SK-N-SH treated with all-trans-retinoic acid at 6 μM for 48 hours (cell line): Measurements from ENCODE around the gene DCLK1.

ENCODE experiments used
- CREB5 ChIP-seq: fragments of 250-450 bp; sonication (Bioruptor Pico); IDR thresholded peaks from 2 replicates; pipeline ENCODE4 v1.5.1; 2020; ENCODE audit warnings: low read depth, mild to moderate bottlenecking, moderate library complexity
- CSRNP3 ChIP-seq: fragments of 250-450 bp; sonication (Bioruptor Pico); IDR thresholded peaks from 2 replicates; pipeline ENCODE4 v1.5.1; 2021; ENCODE audit warnings: mild to moderate bottlenecking, moderate library complexity
- ESRRG ChIP-seq: fragments of 250-450 bp; sonication (Bioruptor Pico); IDR thresholded peaks from 2 replicates; pipeline ENCODE4 v1.6.1; 2021; ENCODE audit warnings: mild to moderate bottlenecking
- PATZ1 ChIP-seq: fragments of 250-450 bp; sonication (Bioruptor Pico); IDR thresholded peaks from 2 replicates; pipeline ENCODE4 v1.8.0; 2020; ENCODE audit warnings: mild to moderate bottlenecking, moderate library complexity, borderline replicate concordance
- SNAI2 ChIP-seq: fragments of 250-450 bp; sonication (Bioruptor Pico); IDR thresholded peaks from 2 replicates; pipeline ENCODE4 v1.5.0; 2020; ENCODE audit warnings: mild to moderate bottlenecking, moderate library complexity
- TOX ChIP-seq: fragments of 250-450 bp; sonication (Bioruptor Pico); IDR thresholded peaks from 2 replicates; pipeline ENCODE4 v1.8.0; 2021; ENCODE audit warnings: mild to moderate bottlenecking, moderate library complexity, borderline replicate concordance
- ZFP3 ChIP-seq: fragments of 250-450 bp; sonication (Bioruptor Pico); IDR thresholded peaks from 2 replicates; pipeline ENCODE4 v1.5.0; 2020; ENCODE audit warnings: mild to moderate bottlenecking, moderate library complexity

DNA sequence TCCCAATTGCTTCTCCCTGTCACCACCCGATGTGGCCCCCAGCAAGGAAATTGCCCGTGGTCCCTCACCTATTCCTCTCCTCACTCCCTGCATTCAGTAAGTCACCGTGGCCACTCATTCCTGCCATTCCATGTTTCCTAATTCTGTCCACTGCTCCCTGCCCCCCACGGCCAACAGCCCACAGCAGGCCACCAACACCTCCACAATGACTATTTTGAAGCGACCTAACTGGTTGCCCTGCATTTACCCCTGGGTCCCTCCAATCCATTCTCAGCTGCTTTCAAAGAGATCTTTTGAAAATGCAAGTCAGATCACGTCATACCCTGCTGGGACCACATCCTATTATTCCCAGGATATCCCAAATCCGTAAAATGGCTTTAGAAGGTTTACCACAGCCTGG is 210.4 kb downstream of the DCLK1 start:
- TF ChIP-seq SNAI2 (no peak), PATZ1 (CRISPR knock-in tag) (no peak), TOX (CRISPR knock-in tag) (no peak), ESRRG (CRISPR knock-in tag) (no peak), CSRNP3 (CRISPR knock-in tag) (no peak), ZFP3 (CRISPR knock-in tag) (no peak), CREB5 (no peak)
